RWPE2 (cell line): Measurements from ENCODE around the gene JAZF1.

Experiments used
- ATAC-seq: fragments of 200-7000 bp; cut with Tn5 transposase; 3 replicates; pipeline ENCODE4 v1.9.1; 2021; ENCODE audit warnings: low read depth
- DNase-seq: peaks from one replicate; pipeline ENCODE4 v3.0.0-alpha.2; 2020; ENCODE audit warnings: low spot score
- H3K27ac ChIP-seq: fragments of 450-650 bp; 2 replicates; pipeline ENCODE4 v1.5.1; 2017; ENCODE audit warnings: mild to moderate bottlenecking; ENCODE audit not compliant: poor library complexity, severe bottlenecking
- H3K27me3 ChIP-seq: fragments of 250-450 bp; sonication (Bioruptor Pico); 2 replicates; pipeline ENCODE4 v1.5.1; 2021; ENCODE audit warnings: mild to moderate bottlenecking, moderate library complexity; ENCODE audit not compliant: insufficient read depth, poor library complexity, severe bottlenecking
- H3K36me3 ChIP-seq: fragments of 250-450 bp; sonication (Bioruptor Pico); 2 replicates; pipeline ENCODE4 v1.5.1; 2020; ENCODE audit warnings: low read depth, mild to moderate bottlenecking, moderate library complexity
- H3K4me1 ChIP-seq: fragments of 250-450 bp; sonication (Bioruptor Pico); 2 replicates; pipeline ENCODE4 v1.5.1; 2021; ENCODE audit warnings: mild to moderate bottlenecking, moderate library complexity; ENCODE audit not compliant: insufficient read depth, poor library complexity, severe bottlenecking
- H3K4me3 ChIP-seq: fragments of 250-450 bp; sonication (Bioruptor Pico); 2 replicates; pipeline ENCODE4 v1.5.1; 2021; ENCODE audit warnings: mild to moderate bottlenecking, moderate library complexity; ENCODE audit not compliant: severe bottlenecking
- H3K9me3 ChIP-seq: fragments of 250-450 bp; sonication (Bioruptor Pico); 2 replicates; pipeline ENCODE4 v1.5.1; 2021; ENCODE audit warnings: mild to moderate bottlenecking, moderate library complexity; ENCODE audit not compliant: severe bottlenecking
- TF ChIP-seq, protein P1 (sequence below): fragments of 450-650 bp; IDR thresholded peaks from one replicate; pipeline ENCODE4 v1.5.1; 2017; ENCODE audit warnings: mild to moderate bottlenecking, moderate library complexity; ENCODE audit not compliant: poor library complexity, severe bottlenecking

JAZF1 gene

DNA sequence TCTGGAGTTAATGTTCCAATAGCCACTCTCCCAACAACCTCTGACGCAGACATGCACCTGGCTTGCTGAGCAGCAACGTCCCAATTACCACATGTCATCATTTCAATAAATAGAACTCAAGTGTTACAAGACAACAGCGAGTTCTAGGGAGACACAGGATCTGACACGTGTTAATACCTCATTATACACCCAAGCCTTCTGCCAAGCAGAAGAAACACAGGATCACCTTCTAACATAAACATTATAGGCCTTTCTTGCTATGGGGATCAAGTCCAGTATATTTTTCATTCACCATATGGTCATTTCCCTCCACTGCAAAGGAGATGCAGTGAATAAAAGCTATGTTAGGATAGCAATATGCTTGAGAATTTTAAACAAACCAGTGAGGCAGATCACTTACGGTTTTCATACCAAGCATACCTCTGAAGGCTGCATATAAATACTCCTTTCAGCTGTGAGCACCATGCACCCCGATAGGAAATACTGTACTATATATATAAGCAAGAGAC, 74.2 kb downstream of the JAZF1 start:
- H3K27ac ChIP-seq: no peak overlapping the region
- H3K9me3 ChIP-seq: no peaks in the 10 kb centered on the region
- H3K27me3 ChIP-seq: no peaks in the 10 kb centered on the region
- ATAC-seq (no peak), DNase-seq (no peak)
- H3K4me3 ChIP-seq: no peak overlapping the region
- TF ChIP-seq, protein P1, sequence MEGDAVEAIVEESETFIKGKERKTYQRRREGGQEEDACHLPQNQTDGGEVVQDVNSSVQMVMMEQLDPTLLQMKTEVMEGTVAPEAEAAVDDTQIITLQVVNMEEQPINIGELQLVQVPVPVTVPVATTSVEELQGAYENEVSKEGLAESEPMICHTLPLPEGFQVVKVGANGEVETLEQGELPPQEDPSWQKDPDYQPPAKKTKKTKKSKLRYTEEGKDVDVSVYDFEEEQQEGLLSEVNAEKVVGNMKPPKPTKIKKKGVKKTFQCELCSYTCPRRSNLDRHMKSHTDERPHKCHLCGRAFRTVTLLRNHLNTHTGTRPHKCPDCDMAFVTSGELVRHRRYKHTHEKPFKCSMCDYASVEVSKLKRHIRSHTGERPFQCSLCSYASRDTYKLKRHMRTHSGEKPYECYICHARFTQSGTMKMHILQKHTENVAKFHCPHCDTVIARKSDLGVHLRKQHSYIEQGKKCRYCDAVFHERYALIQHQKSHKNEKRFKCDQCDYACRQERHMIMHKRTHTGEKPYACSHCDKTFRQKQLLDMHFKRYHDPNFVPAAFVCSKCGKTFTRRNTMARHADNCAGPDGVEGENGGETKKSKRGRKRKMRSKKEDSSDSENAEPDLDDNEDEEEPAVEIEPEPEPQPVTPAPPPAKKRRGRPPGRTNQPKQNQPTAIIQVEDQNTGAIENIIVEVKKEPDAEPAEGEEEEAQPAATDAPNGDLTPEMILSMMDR: no peak
- H3K36me3 ChIP-seq: no peaks in the 10 kb centered on the region
- H3K4me1 ChIP-seq: peaks cover 22% of the 10 kb centered on the region

DNA sequence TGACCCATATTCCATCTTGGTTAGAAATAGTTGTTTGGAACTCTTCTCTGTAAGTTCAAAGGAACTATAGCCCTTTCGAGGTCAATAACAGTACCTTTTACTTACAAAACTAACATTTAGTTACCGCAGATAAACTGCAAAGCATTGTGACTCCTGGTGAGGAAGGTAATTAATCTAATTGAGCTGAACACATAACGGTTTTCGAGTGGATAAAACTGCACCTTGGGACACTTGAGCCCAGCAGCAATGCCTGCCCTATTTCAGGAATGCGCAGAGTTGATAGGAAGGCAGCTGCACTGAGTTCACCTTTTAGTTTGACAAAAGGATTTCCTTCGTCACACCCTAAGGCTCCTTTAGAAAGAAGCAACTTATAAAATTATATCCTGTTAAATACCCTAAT, 75.4 kb downstream of the JAZF1 start:
- H3K36me3 ChIP-seq: no peaks in the 10 kb centered on the region
- no peak overlapping the region for H3K4me3 ChIP-seq
- no peaks in the 10 kb centered on the region for H3K27me3 ChIP-seq
- DNase-seq: no peak
- H3K9me3 ChIP-seq: no peaks in the 10 kb centered on the region
- H3K27ac ChIP-seq: no peak overlapping the region
- peaks cover 22% of the 10 kb centered on the region for H3K4me1 ChIP-seq
- TF ChIP-seq, protein P1: no peak
- ATAC-seq: no peak

DNA sequence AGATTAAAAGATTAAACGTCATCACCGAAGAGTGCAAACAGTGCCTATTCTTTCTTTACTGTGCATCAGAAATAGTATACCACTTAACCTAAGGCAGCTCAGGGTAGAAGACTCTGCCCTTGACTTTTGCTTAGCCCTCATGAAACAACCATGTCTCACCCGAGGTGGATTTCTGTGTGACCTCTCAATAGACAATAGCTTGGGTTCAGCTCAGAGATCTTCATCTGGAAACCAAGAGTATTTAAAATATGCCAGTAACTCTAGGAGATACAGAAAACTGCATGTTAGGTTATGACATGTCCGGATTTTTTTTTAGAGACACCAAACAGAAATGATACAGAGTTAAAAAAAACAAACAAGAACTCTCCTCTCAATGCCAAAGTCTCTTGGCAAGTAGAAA, 75.8 kb downstream of the JAZF1 start:
- ATAC-seq: no peak
- H3K4me3 ChIP-seq: no peak overlapping the region
- TF ChIP-seq, protein P1: no peak
- no peak overlapping the region for H3K27ac ChIP-seq
- peaks cover 22% of the 10 kb centered on the region for H3K4me1 ChIP-seq
- no peaks in the 10 kb centered on the region for H3K9me3 ChIP-seq
- H3K36me3 ChIP-seq: no peaks in the 10 kb centered on the region
- DNase-seq: no peak
- H3K27me3 ChIP-seq: no peaks in the 10 kb centered on the region

DNA sequence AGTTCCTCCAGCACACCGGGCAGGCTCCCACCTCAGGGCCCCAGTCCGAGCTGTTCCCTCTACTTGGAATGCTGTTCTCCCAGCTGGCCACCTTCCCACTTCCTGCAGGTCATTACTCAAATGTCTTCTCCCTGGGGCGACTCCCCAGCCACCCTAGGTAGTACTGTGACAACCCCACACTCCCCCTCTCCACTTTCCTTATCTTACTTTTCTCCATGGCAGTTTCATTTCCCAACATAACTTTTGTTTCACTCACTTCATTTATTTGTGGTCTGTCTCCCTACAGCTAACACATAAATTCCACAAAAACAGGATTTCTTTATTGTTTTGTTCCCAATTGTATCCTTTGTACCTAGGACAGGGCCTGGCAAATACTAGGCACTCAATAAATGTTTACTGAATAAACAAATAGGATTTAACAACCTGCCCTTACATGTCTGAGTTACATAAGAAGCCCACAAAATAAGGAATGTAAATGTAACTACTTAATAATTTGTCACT, 76.5 kb downstream of the JAZF1 start:
- no peaks in the 10 kb centered on the region for H3K9me3 ChIP-seq
- H3K36me3 ChIP-seq: no peaks in the 10 kb centered on the region
- H3K4me1 ChIP-seq: peaks cover 22% of the 10 kb centered on the region
- ATAC-seq (no peak), DNase-seq (no peak)
- TF ChIP-seq, protein P1: no peak
- H3K27me3 ChIP-seq: no peaks in the 10 kb centered on the region
- no peak overlapping the region for H3K4me3 ChIP-seq
- no peak overlapping the region for H3K27ac ChIP-seq

DNA sequence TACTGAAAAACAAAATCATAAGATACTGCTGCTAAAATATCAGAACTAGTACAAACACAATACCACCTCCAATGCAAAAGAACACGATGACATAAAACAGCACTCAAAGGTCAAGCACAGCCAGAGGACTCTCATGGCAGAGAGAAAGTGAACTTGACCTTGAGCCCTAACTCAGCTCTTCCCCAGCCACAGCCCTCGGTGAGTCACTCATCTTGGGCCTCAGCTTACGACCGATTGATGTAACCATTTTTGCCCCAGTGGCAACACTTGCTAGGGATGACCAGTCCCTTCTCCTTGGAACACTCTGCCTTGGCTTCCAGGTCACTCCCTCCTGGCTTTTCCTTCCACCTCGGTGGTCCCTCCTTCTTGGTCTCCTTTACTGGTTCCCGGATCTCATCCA, 77.8 kb downstream of the JAZF1 start:
- no peak overlapping the region for H3K27ac ChIP-seq

More for the DNA sequence above, 77.8 kb downstream of the JAZF1 start:
- ATAC-seq (0 out of 3 replicates have a peak, but pooled peaks have one; percentile 25), DNase-seq (no peak)
- H3K27me3 ChIP-seq: no peaks in the 10 kb centered on the region
- H3K4me1 ChIP-seq: peaks cover 12% of the 10 kb centered on the region
- H3K9me3 ChIP-seq: no peaks in the 10 kb centered on the region
- no peak overlapping the region for H3K4me3 ChIP-seq
- H3K36me3 ChIP-seq: no peaks in the 10 kb centered on the region
- TF ChIP-seq, protein P1: no peak
